Measurements from ENCODE around the gene ST3GAL5.
"Not testable (repeated sequence)": the region's sequence is repeated elsewhere in the genome, so short reads cannot be mapped to it uniquely, and the experiment has no call there.

Gene ST3GAL5

GRCh38 chr2:85893428-85894258 is 4.9 kb upstream of the ST3GAL5 start:
- no peak for DNase-seq

- DNase-seq = no peak
These were observed 3.6 kb upstream of the ST3GAL5 start for GRCh38 chr2:85892216-85892944.

GRCh38 chr2:85890522-85891176 is 1.9 kb upstream of the ST3GAL5 start:
- peak in 1 of 2 experiments; percentile 18 for DNase-seq

GRCh38 chr2:85889627-85890281 is 964 bp upstream of the ST3GAL5 start:
- DNase-seq = no peak

- peak; percentile 62 to 68 for DNase-seq
These were observed 638 bp downstream of the ST3GAL5 start for GRCh38 chr2:85888020-85888683.

- DNase-seq = peak; percentile 79 to 93
These were observed 1.2 kb downstream of the ST3GAL5 start for GRCh38 chr2:85887566-85888019.

GRCh38 chr2:85886590-85886989 is 2.2 kb downstream of the ST3GAL5 start:
- DNase-seq = peak in 1 of 2 experiments; percentile 35

GRCh38 chr2:85886141-85886540 is 2.6 kb downstream of the ST3GAL5 start:
- no peak for DNase-seq

- not testable (repeated sequence) for DNase-seq
These were observed 7.0 kb downstream of the ST3GAL5 start for GRCh38 chr2:85881781-85882180.

GRCh38 chr2:85880716-85881328 is 8.0 kb downstream of the ST3GAL5 start:
- not testable (repeated sequence) for DNase-seq

GRCh38 chr2:85878719-85879370 is 9.9 kb downstream of the ST3GAL5 start:
- no peak for DNase-seq

- no peak for DNase-seq
These were observed 13.3 kb downstream of the ST3GAL5 start for GRCh38 chr2:85875350-85876050.

GRCh38 chr2:85873679-85874078 is 15.1 kb downstream of the ST3GAL5 start:
- no peak for DNase-seq

- no peak for DNase-seq
These were observed 16.1 kb downstream of the ST3GAL5 start for GRCh38 chr2:85872536-85873161.

- peak in 1 of 2 experiments; percentile 18 for DNase-seq
These were observed 17.2 kb downstream of the ST3GAL5 start for GRCh38 chr2:85871494-85872164.

- no peak for DNase-seq
These were observed 20.0 kb downstream of the ST3GAL5 start for GRCh38 chr2:85868822-85869221.

- peak; percentile 27 to 80 for DNase-seq
These were observed 21.1 kb downstream of the ST3GAL5 start for GRCh38 chr2:85867556-85868292.

- no peak for DNase-seq
These were observed 21.7 kb downstream of the ST3GAL5 start for GRCh38 chr2:85867121-85867520.

- DNase-seq = no peak
These were observed 22.6 kb downstream of the ST3GAL5 start for GRCh38 chr2:85866165-85866659.
